ENCODE data around the gene RALB. TPM values are rescaled to one million over a fixed set of nuclear protein-coding genes. Genes with fewer than 3 reads are reported as not detected.

RALB gene
- total RNA-seq, 3 donors from 2014 or later, result 36.1 to 59.8 (median 38.5) TPM

DNA sequence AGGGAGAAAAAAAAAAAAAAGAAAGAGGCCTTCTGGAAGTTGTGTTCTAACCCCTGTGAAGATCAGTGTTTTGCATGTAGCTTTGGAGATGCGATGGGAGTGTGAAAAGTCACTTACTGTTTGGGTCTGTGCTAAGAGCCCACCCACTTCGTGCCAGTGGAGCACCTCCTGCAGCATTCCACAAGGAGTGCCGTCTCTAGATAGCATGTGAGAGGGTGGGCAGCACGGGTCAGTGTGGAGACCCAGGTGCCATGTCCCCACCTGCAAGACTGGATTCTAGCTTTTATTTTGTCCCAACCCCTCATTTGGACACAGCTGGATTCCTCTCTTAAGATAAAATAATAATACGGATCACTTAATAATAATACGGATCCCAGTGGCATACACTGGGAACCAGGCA, 17.0 kb upstream of the RALB start:
- H3K4me1 ChIP-seq, result no peaks in the 10 kb centered on the region
- intact Hi-C loops (cut with DNase I; ENCODE audit: low total_unique reads), result no loop called here
- no peak overlapping the region for H3K27ac ChIP-seq
- DNase-seq (ENCODE audit: low spot score in 2 of 2), result peak in 1 of 2 donors; percentile 6
- no peaks in the 10 kb centered on the region for H3K36me3 ChIP-seq
- H3K9me3 ChIP-seq, result no peaks in the 10 kb centered on the region
- TF ChIP-seq POLR2AphosphoS5 (IDR thresholded peaks at IDR 0.05), result no peak
- TF ChIP-seq POLR2A (IDR thresholded peaks at IDR 0.05), result no peak
- TF ChIP-seq, protein P1, sequence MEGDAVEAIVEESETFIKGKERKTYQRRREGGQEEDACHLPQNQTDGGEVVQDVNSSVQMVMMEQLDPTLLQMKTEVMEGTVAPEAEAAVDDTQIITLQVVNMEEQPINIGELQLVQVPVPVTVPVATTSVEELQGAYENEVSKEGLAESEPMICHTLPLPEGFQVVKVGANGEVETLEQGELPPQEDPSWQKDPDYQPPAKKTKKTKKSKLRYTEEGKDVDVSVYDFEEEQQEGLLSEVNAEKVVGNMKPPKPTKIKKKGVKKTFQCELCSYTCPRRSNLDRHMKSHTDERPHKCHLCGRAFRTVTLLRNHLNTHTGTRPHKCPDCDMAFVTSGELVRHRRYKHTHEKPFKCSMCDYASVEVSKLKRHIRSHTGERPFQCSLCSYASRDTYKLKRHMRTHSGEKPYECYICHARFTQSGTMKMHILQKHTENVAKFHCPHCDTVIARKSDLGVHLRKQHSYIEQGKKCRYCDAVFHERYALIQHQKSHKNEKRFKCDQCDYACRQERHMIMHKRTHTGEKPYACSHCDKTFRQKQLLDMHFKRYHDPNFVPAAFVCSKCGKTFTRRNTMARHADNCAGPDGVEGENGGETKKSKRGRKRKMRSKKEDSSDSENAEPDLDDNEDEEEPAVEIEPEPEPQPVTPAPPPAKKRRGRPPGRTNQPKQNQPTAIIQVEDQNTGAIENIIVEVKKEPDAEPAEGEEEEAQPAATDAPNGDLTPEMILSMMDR (IDR thresholded peaks at IDR 0.05), result no peak
- H3K4me3 ChIP-seq, result no peak overlapping the region
- no peaks in the 10 kb centered on the region for H3K27me3 ChIP-seq

DNA sequence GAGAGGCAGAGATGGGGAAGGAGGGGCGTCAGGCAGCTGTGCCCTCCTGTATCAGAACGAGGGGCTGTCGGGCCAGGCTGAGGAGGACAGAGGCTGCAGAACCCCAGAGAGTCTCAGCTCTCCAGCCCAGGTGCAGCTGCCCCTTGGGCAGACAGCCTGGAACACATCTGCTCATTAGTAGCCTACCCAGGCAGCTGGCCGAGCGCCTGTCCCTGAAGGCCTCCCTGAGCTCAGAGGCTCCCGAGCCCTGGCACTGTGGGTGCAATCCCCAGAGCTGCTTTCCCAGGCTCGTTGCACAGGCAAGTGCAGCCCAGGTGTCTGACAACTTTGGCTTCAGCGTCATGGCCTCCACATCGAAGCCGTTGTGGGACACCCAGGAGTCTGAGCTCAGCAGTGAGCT, 16.3 kb upstream of the RALB start:
- no peak for DNase-seq (ENCODE audit: low spot score in 2 of 2)
- Histone ChIP-seq H3K27me3 (no peaks in the 10 kb centered on the region), H3K9me3 (no peaks in the 10 kb centered on the region), H3K27ac (no peak overlapping the region), H3K4me3 (no peak overlapping the region), H3K36me3 (no peaks in the 10 kb centered on the region), H3K4me1 (no peaks in the 10 kb centered on the region)
- no peak for TF ChIP-seq POLR2AphosphoS5 (IDR thresholded peaks at IDR 0.05)
- TF ChIP-seq, protein P1 (IDR thresholded peaks at IDR 0.05), result no peak
- TF ChIP-seq POLR2A (IDR thresholded peaks at IDR 0.05), result no peak
- intact Hi-C loops (cut with DNase I; ENCODE audit: low total_unique reads), result no loop called here

DNA sequence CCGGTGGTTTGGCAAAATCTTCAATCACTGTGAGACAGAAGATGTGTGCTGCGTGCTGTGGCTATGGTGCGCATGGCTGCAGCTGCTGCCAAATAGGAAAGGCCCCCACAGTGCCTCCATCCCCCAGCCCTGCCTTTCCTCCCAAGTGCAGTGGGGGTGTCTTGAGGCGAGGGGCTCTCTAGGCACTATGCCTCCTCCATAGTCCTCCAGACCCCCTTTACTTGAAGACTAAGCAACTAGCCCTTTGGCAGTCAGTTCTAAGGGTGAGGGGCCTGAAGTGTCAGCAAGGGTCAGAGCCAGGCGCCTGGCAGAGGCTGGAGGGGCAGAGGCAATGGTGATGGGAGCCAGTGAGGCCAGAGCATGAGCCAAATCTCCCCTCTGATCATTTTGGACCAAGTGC, 15.9 kb upstream of the RALB start:
- TF ChIP-seq, protein P1 (IDR thresholded peaks at IDR 0.05), result no peak
- TF ChIP-seq POLR2A (IDR thresholded peaks at IDR 0.05) (no peak), POLR2AphosphoS5 (IDR thresholded peaks at IDR 0.05) (no peak)
- intact Hi-C loops (cut with DNase I; ENCODE audit: low total_unique reads), result no loop called here
- no peaks in the 10 kb centered on the region for H3K36me3 ChIP-seq

DNA sequence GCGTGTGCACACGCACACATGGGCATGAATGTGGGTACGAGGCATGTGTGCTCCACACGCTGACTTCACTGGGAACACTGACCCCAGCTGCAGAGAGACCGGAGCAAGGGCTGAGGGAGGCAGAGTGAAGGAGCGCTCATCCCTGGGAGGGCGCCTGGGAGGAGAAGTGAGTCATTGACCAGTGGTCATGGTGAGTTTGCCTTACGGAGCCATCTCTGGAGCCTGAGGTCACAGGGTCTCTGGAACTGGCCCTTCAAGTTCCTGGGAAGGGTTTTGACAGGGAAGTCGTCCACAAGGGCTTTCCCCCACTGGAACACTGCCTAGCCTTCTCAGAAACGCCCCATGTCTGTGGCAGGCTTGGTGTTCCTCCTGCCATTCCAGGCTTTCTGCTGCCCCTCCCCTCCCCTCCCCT, 15.2 kb upstream of the RALB start:
- Histone ChIP-seq H3K4me3 (no peak overlapping the region), H3K27me3 (no peaks in the 10 kb centered on the region), H3K36me3 (no peaks in the 10 kb centered on the region), H3K9me3 (no peaks in the 10 kb centered on the region), H3K27ac (no peak overlapping the region), H3K4me1 (no peaks in the 10 kb centered on the region)
- DNase-seq (ENCODE audit: low spot score in 2 of 2), result peak in 1 of 2 donors; percentile 7
- intact Hi-C loops (cut with DNase I; ENCODE audit: low total_unique reads), result no loop called here
- TF ChIP-seq, protein P1 (IDR thresholded peaks at IDR 0.05), result no peak
- TF ChIP-seq POLR2AphosphoS5 (IDR thresholded peaks at IDR 0.05) (no peak), POLR2A (IDR thresholded peaks at IDR 0.05) (no peak)

More for the DNA sequence above, 15.9 kb upstream of the RALB start:
- no peak overlapping the region for H3K4me3 ChIP-seq
- no peaks in the 10 kb centered on the region for H3K4me1 ChIP-seq
- no peaks in the 10 kb centered on the region for H3K27me3 ChIP-seq
- H3K9me3 ChIP-seq, result no peaks in the 10 kb centered on the region
- no peak overlapping the region for H3K27ac ChIP-seq
- peak in 1 of 2 donors; percentile 31 for DNase-seq (ENCODE audit: low spot score in 2 of 2)

DNA sequence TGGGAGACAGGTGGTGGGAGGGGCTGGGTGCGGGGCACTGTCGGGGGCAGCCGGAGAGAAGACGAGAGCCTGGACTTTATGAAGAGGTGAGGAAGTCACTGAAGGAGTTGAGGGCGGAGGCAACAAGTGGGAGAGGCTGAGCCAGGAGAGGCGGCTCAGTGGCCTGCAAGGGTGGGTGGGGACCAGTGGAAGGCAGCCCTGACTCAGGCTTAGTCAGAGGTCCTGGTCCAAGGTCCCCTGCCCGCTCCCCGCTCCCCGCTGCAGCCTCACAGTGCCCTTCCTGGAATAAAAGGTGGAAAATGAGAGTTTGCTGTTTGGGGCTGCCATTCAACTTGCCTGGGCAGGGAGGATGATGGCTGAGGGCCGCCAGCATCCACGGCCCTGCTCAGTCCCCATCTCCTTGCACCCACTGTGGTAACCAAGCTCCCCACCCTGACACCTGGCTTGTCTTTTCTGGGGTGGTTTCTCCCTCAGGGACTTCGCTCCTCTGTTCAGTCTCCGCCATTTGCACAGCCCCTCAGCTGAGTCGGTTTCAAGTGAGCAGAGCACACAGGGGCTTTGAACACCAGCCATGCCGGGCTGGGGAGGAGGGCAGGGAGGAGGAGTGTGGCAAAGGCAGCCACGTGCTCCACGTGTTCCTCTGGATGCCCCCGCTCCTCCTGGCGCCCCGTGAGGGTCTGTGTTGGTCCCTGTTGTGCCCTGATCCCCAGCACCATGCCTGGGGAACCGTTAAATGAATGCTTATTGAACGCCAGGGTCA, 13.7 kb upstream of the RALB start:
- peak overlapping the region; percentile 46 to 76 for H3K27ac ChIP-seq
- H3K27me3 ChIP-seq, result no peaks in the 10 kb centered on the region
- H3K4me3 ChIP-seq, result peak overlapping the region in 1 of 3 donors; percentile 1
- H3K9me3 ChIP-seq, result no peaks in the 10 kb centered on the region
- intact Hi-C loops (cut with DNase I; ENCODE audit: low total_unique reads), result no loop called here
- TF ChIP-seq, protein P1 (IDR thresholded peaks at IDR 0.05), result no peak
- TF ChIP-seq POLR2AphosphoS5 (IDR thresholded peaks at IDR 0.05) (no peak), POLR2A (IDR thresholded peaks at IDR 0.05) (no peak)
- DNase-seq (ENCODE audit: low spot score in 2 of 2), result peak in 1 of 2 donors; percentile 49
- H3K4me1 ChIP-seq, result no peaks in the 10 kb centered on the region
- H3K36me3 ChIP-seq, result no peaks in the 10 kb centered on the region
